A172 (cell line): ENCODE results near the gene TTYH1. TPM values are rescaled to one million over a fixed set of nuclear protein-coding genes. Genes with fewer than 3 reads are reported as not detected.

Experiments
- DNase-seq: peaks from one replicate; pipeline ENCODE4 v3.0.0-alpha.2; 2015; ENCODE audit warnings: low spot score
- total RNA-seq: library from RNA; depleted of rRNA; stranded (reverse); fragments of >200 nt; shearing (Covaris generic); gene quantifications from 2 replicates; pipeline ENCODE4 v1.2.3, GENCODE V29; 2014

The TTYH1 gene
- total RNA-seq, 1 experiment from 2014 or later: not detected

GRCh38 chr19:54422136-54422535, 6.9 kb downstream of the TTYH1 start:
- DNase-seq: no peak

GRCh38 chr19:54424201-54424600, 8.9 kb downstream of the TTYH1 start:
- no peak for DNase-seq

- DNase-seq: no peak
These were observed 9.6 kb downstream of the TTYH1 start for GRCh38 chr19:54424660-54425381.

GRCh38 chr19:54425382-54425723, 10.1 kb downstream of the TTYH1 start:
- no peak for DNase-seq

GRCh38 chr19:54426291-54426931, 11.1 kb downstream of the TTYH1 start:
- DNase-seq: no peak

GRCh38 chr19:54427586-54427985, 12.3 kb downstream of the TTYH1 start:
- no peak for DNase-seq

GRCh38 chr19:54428323-54429175, 13.3 kb downstream of the TTYH1 start:
- no peak for DNase-seq

GRCh38 chr19:54429176-54429495, 13.9 kb downstream of the TTYH1 start:
- no peak for DNase-seq

- DNase-seq: no peak
These were observed 14.4 kb downstream of the TTYH1 start for GRCh38 chr19:54429545-54430227.

GRCh38 chr19:54430306-54431254, 15.3 kb downstream of the TTYH1 start:
- no peak for DNase-seq

- peak; percentile 55 for DNase-seq
These were observed 16.1 kb downstream of the TTYH1 start for GRCh38 chr19:54431255-54431838.

- DNase-seq: peak; percentile 29
These were observed 17.0 kb downstream of the TTYH1 start for GRCh38 chr19:54432144-54432738.

- DNase-seq: no peak
These were observed 18.4 kb downstream of the TTYH1 start for GRCh38 chr19:54433697-54434096.

GRCh38 chr19:54434112-54434872, 19.0 kb downstream of the TTYH1 start:
- no peak for DNase-seq

GRCh38 chr19:54434873-54435214, 19.6 kb downstream of the TTYH1 start:
- DNase-seq: no peak

- DNase-seq: no peak
These were observed 20.3 kb downstream of the TTYH1 start for GRCh38 chr19:54435551-54436016.

- DNase-seq: no peak
These were observed 20.8 kb downstream of the TTYH1 start for GRCh38 chr19:54436031-54436523.

- no peak for DNase-seq
These were observed 21.5 kb downstream of the TTYH1 start for GRCh38 chr19:54436628-54437252.
